Liver (tissue), 9 donors: ENCODE data around the gene ABCG5. TPM values are rescaled to one million over a fixed set of nuclear protein-coding genes. Genes with fewer than 3 reads are reported as not detected.

Experiments
- DNase-seq: peaks from one replicate; pipeline ENCODE4 v3.0.0-alpha.2; 2017; ENCODE audit warnings: low spot score
- H3K27ac ChIP-seq, 2 donors: one replicate each; pipeline ENCODE4 v1.7.0; 2013; ENCODE audit warnings: inconsistent platforms in 2 of 2, low read length in 2 of 2, control low read depth in 1 of 2, low read depth in 1 of 2, mild to moderate bottlenecking in 1 of 2
- H3K27me3 ChIP-seq, 4 donors: one replicate each; pipeline versions ENCODE4 v1.6.1 to v1.7.0; 2013; ENCODE audit warnings: low read length in 3 of 4, inconsistent platforms in 1 of 4, mild to moderate bottlenecking in 1 of 4, moderate library complexity in 1 of 4; ENCODE audit not compliant: control insufficient read depth in 4 of 4, insufficient read depth in 4 of 4
- H3K36me3 ChIP-seq, 4 donors: one replicate each; pipeline versions ENCODE4 v1.6.1 to v1.7.0; 2013; ENCODE audit warnings: low read length in 3 of 4, mild to moderate bottlenecking in 3 of 4, low read depth in 1 of 4, moderate library complexity in 1 of 4; ENCODE audit not compliant: control insufficient read depth in 4 of 4, insufficient read depth in 3 of 4
- H3K4me1 ChIP-seq, 4 donors: one replicate each; pipeline versions ENCODE4 v1.6.1 to v1.7.0; 2013; ENCODE audit warnings: low read length in 3 of 4, mild to moderate bottlenecking in 3 of 4, moderate library complexity in 1 of 4; ENCODE audit not compliant: control insufficient read depth in 4 of 4, insufficient read depth in 4 of 4
- H3K4me3 ChIP-seq, 3 donors: one replicate each; pipeline versions ENCODE4 v1.6.1 to v1.7.0; 2013; ENCODE audit warnings: low read length in 3 of 3, control low read depth in 1 of 3, low read depth in 1 of 3, mild to moderate bottlenecking in 1 of 3
- H3K9ac ChIP-seq, 2 donors: one replicate each; pipeline ENCODE4 v1.7.0; 2013; ENCODE audit warnings: low read length in 2 of 2, mild to moderate bottlenecking in 2 of 2, moderate library complexity in 2 of 2, control low read depth in 1 of 2, low read depth in 1 of 2
- H3K9me3 ChIP-seq, 4 donors: one replicate each; pipeline versions ENCODE4 v1.6.1 to v1.7.0; 2013; ENCODE audit warnings: low read length in 3 of 4; ENCODE audit not compliant: control insufficient read depth in 4 of 4
- CTCF ChIP-seq: fragments of 150-350 bp; IDR thresholded peaks from 2 replicates; pipeline ENCODE4 v1.5.1; 2017; ENCODE audit warnings: improper control_type of control experiment, low read depth, low read length; ENCODE audit not compliant: missing input control
- FOXA1 ChIP-seq: IDR thresholded peaks from 2 replicates; pipeline ENCODE4 v1.6.1; 2016; ENCODE audit warnings: antibody characterized with exemption
- FOXA2 ChIP-seq: IDR thresholded peaks from 2 replicates; pipeline ENCODE4 v1.6.1; 2016; ENCODE audit warnings: antibody characterized with exemption
- HNF4A ChIP-seq, 2 donors: conservative IDR thresholded peaks; 2 replicates each; pipeline ENCODE4 v1.6.1; 2016; ENCODE audit warnings: antibody characterized with exemption in 2 of 2, mild to moderate bottlenecking in 2 of 2
- HNF4G ChIP-seq: IDR thresholded peaks from 2 replicates; pipeline ENCODE4 v1.6.1; 2016; ENCODE audit warnings: antibody characterized with exemption
- MAX ChIP-seq: IDR thresholded peaks from 2 replicates; pipeline ENCODE4 v1.6.1; 2016; ENCODE audit warnings: antibody characterized with exemption
- NR2F2 ChIP-seq: IDR thresholded peaks from 2 replicates; pipeline ENCODE4 v1.6.1; 2016; ENCODE audit warnings: antibody characterized with exemption
- REST ChIP-seq: IDR thresholded peaks from 2 replicates; pipeline ENCODE4 v1.6.1; 2016; ENCODE audit warnings: antibody characterized with exemption, mild to moderate bottlenecking
- SP1 ChIP-seq: IDR thresholded peaks from 2 replicates; pipeline ENCODE4 v1.6.1; 2018; ENCODE audit warnings: antibody characterized with exemption, mild to moderate bottlenecking
- ZBTB33 ChIP-seq: IDR thresholded peaks from 2 replicates; pipeline ENCODE4 v1.6.1; 2016; ENCODE audit warnings: antibody characterized with exemption
- WGBS: extraction: QIAGEN DNeasy Blood & Tissue Kit; methylation state at CpG from one replicate; pipeline ENCODE4 v1.1.7; 2013; 5-methylcytosine and 5-hydroxymethylcytosine counted together
- polyA plus RNA-seq, 2 donors: library from polyadenylated mRNA; stranded (reverse) in 1 of 2; unstranded in 1 of 2; fragments of 200-250 nt in 1 of 2; fragments of >200 nt in 1 of 2; fragmentation: Nextera tagmentation in 1 of 2; extraction: Ambion mirVana in 1 of 2; gene quantifications; one replicate each; pipeline versions ENCODE4 v1.2.1 to v1.2.3, GENCODE V29; 2013 to 2015
- total RNA-seq, 2 donors: library from RNA; depleted of rRNA; stranded (reverse); fragments of >200 nt; gene quantifications; one replicate each; pipeline ENCODE4 v1.2.3, GENCODE V29; 2014
- donor health status: healthy.
- donor health status: healthy.
- donor health status: healthy.
- donor health status: healthy.
- donor health status: healthy.

Gene ABCG5
- total and polyA plus RNA-seq, 4 donors, result 15.4 to 63.8 (median 38.5) TPM

- TF ChIP-seq REST, result no peak
- TF ChIP-seq HNF4G, result no peak
- no peak for TF ChIP-seq NR2F2
Measured at GRCh38 chr2:43837033-43837432, 1.6 kb downstream of the ABCG5 start (continued).

- H3K9me3 ChIP-seq, result no peaks in the 10 kb centered on the region
- no peak overlapping the region for H3K9ac ChIP-seq
- H3K27ac ChIP-seq, result no peak overlapping the region
- no peak for DNase-seq
- 58% methylated on average over 3 of the region's 3 CpGs for WGBS
- peaks cover 4 to 10% (median 5%) of the 10 kb centered on the region in 4 donors for H3K36me3 ChIP-seq
- peaks cover 3 to 45% (median 29%) of the 10 kb centered on the region in 4 donors for H3K4me1 ChIP-seq
- no peaks in the 10 kb centered on the region for H3K27me3 ChIP-seq
- H3K4me3 ChIP-seq, result no peak overlapping the region
- no peak for TF ChIP-seq CTCF
- no peak for TF ChIP-seq NR2F2
- TF ChIP-seq HNF4G, result no peak
- no peak for TF ChIP-seq FOXA2
- TF ChIP-seq FOXA1, result no peak
- no peak for TF ChIP-seq HNF4A (conservative IDR thresholded peaks at IDR 0.05)
- TF ChIP-seq ZBTB33, result no peak
- TF ChIP-seq SP1, result no peak
- no peak for TF ChIP-seq REST
- TF ChIP-seq MAX, result no peak
Measured at GRCh38 chr2:43832457-43832856, 6.2 kb downstream of the ABCG5 start.
